KMS-11 (cell line): ENCODE measurements around the gene DENND4C.

Experiments used
- H2AFZ ChIP-seq: fragments of 200-600 bp; sonication (generic); 2 replicates; pipeline ENCODE4 v1.6.1; 2016; ENCODE audit warnings: antibody characterized with exemption, mixed run types, low read depth
- H3K27ac ChIP-seq: fragments of 200-600 bp; sonication (generic); 2 replicates; pipeline ENCODE4 v1.6.1; 2016; ENCODE audit warnings: mild to moderate bottlenecking, mixed run types
- H3K27me3 ChIP-seq: fragments of 200-600 bp; sonication (generic); 2 replicates; pipeline ENCODE4 v1.6.1; 2017; ENCODE audit warnings: mild to moderate bottlenecking, low read depth, mixed run types, moderate library complexity; ENCODE audit not compliant: insufficient read depth
- H3K36me3 ChIP-seq: fragments of 200-600 bp; sonication (generic); 2 replicates; pipeline ENCODE4 v1.6.1; 2017; ENCODE audit warnings: mild to moderate bottlenecking, mixed run types; ENCODE audit not compliant: insufficient read depth
- H3K4me1 ChIP-seq: fragments of 200-600 bp; sonication (generic); 2 replicates; pipeline ENCODE4 v1.6.1; 2016; ENCODE audit warnings: mild to moderate bottlenecking, low read depth, mixed run types; ENCODE audit not compliant: poor library complexity, severe bottlenecking
- H3K4me2 ChIP-seq: fragments of 200-600 bp; sonication (generic); 2 replicates; pipeline ENCODE4 v1.7.0; 2016; ENCODE audit warnings: mild to moderate bottlenecking, mixed run types
- H3K4me3 ChIP-seq: fragments of 200-600 bp; sonication (generic); IDR thresholded peaks from 2 replicates; pipeline ENCODE4 v1.6.1; 2017; ENCODE audit warnings: low read depth, low read length, mixed read lengths; ENCODE audit not compliant: insufficient read depth
- H3K79me2 ChIP-seq: fragments of 200-600 bp; sonication (generic); 2 replicates; pipeline ENCODE4 v1.6.1; 2016; ENCODE audit warnings: low read depth, mixed run types; ENCODE audit not compliant: insufficient read depth
- H3K9ac ChIP-seq: fragments of 200-600 bp; sonication (generic); 2 replicates; pipeline ENCODE4 v1.6.1; 2016; ENCODE audit warnings: mild to moderate bottlenecking, mixed run types
- H4K20me1 ChIP-seq: fragments of 200-600 bp; sonication (generic); 2 replicates; pipeline ENCODE4 v1.6.1; 2016; ENCODE audit warnings: mild to moderate bottlenecking, mixed run types; ENCODE audit not compliant: insufficient read depth
- CTCF ChIP-seq: fragments of 200-600 bp; sonication (generic); conservative IDR thresholded peaks from 2 replicates; pipeline ENCODE4 v1.6.1; 2017; ENCODE audit warnings: low read depth, mild to moderate bottlenecking, antibody characterized with exemption, low read length, moderate library complexity, mixed read lengths

The DENND4C gene

DNA sequence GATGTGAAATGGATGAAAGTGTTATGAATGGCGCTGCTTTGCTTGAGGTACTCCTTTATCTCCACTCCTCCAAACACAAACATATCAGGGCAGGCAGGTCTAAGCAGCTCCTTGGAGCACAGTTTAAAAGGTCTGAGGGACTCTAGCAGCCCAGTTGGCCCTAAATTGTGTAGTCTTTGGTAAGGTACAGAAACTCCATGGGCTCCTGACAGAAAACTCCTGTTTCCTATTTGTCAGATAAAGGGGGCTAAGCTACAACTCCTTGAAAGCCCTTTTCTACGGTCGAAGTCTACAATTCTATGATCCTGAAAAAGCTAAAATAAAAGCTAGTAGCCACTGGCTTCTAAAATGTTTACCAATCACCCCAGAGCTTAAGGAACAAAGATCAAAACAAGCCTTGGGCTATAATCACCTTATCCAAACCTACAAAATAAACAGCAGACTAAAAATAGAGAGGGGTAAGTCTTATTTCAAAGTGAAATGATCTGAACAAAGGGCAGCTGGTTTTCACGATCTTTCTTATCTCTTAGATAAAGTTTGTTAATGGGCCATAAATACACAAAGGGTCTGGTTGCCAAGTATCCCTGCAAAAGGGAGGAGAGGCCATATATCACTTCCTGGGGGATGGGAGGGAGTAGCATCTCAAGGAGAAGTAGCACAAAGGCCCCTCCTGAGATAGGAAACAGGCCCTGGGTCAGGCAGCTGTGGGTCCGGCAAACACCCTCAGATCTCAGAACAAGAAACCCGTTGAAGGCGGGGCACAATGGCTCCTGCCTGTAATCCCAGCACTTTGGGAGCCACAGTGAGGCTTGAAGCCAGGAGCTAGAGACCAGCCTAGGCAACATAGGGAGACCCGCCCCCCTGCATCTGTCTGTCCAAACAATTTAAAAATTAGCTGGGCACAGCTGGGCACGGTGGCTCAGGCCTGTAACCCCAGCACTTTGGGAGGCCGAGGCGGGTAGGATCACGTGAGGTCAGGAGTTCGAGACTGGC is 28.3 kb upstream of the DENND4C start:
- Histone ChIP-seq H3K9ac (no peak overlapping the region), H3K4me1 (no peaks in the 10 kb centered on the region), H4K20me1 (no peaks in the 10 kb centered on the region), H3K36me3 (no peaks in the 10 kb centered on the region), H3K27me3 (no peaks in the 10 kb centered on the region), H3K79me2 (no peaks in the 10 kb centered on the region), H3K4me2 (no peak overlapping the region), H2AFZ (no peak overlapping the region), H3K4me3 (no peak overlapping the region), H3K27ac (no peak overlapping the region)
- no peak for TF ChIP-seq CTCF

- H2AFZ ChIP-seq = no peak overlapping the region
- no peaks in the 10 kb centered on the region for H4K20me1 ChIP-seq
- no peaks in the 10 kb centered on the region for H3K79me2 ChIP-seq
- H3K27ac ChIP-seq = no peak overlapping the region
- H3K4me2 ChIP-seq = no peak overlapping the region
- no peak overlapping the region for H3K4me3 ChIP-seq
- H3K27me3 ChIP-seq = no peaks in the 10 kb centered on the region
- no peaks in the 10 kb centered on the region for H3K36me3 ChIP-seq
- no peaks in the 10 kb centered on the region for H3K4me1 ChIP-seq
- H3K9ac ChIP-seq = no peak overlapping the region
- TF ChIP-seq CTCF = no peak
Measured at GRCh38 chr9:19203058-19203457, 27.4 kb upstream of the DENND4C start.

DNA sequence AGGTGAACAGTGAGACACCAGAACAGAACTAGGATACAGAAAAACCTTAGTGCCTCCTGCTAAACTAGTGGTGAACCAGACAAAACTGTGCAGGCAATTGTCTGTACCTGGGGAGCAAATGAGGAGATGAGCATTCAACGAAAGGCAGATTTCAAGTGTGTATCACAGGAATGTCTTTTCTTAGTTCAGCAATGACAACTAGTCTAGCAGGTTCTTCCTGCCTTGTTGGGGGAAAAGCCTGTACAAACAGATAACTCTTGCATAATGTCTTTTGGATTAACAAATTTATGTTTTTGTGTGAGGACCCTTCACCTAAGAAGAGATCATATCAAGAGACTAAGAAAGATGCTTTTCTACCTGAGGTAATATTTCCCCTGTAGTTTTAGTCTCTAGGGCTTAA is 21.8 kb upstream of the DENND4C start:
- no peak overlapping the region for H3K4me2 ChIP-seq
- no peak overlapping the region for H2AFZ ChIP-seq
- H3K79me2 ChIP-seq = no peaks in the 10 kb centered on the region
- no peak overlapping the region for H3K9ac ChIP-seq
- H3K4me1 ChIP-seq = no peaks in the 10 kb centered on the region
- no peaks in the 10 kb centered on the region for H3K27me3 ChIP-seq
- H3K4me3 ChIP-seq = no peak overlapping the region
- no peak for TF ChIP-seq CTCF
- no peaks in the 10 kb centered on the region for H4K20me1 ChIP-seq
- H3K27ac ChIP-seq = no peak overlapping the region
- no peaks in the 10 kb centered on the region for H3K36me3 ChIP-seq

- H4K20me1 ChIP-seq = no peaks in the 10 kb centered on the region
- H3K9ac ChIP-seq = no peak overlapping the region
- no peak overlapping the region for H2AFZ ChIP-seq
- H3K79me2 ChIP-seq = no peaks in the 10 kb centered on the region
- no peak overlapping the region for H3K4me3 ChIP-seq
- H3K36me3 ChIP-seq = no peaks in the 10 kb centered on the region
- no peaks in the 10 kb centered on the region for H3K4me1 ChIP-seq
- no peak for TF ChIP-seq CTCF
- H3K27ac ChIP-seq = no peak overlapping the region
- H3K27me3 ChIP-seq = no peaks in the 10 kb centered on the region
- H3K4me2 ChIP-seq = no peak overlapping the region
Measured at GRCh38 chr9:19209188-19209587, 21.3 kb upstream of the DENND4C start.
